K562 (cell line): Measurements from ENCODE around the gene HUNK. TPM values are rescaled to one million over a fixed set of nuclear protein-coding genes. Genes with fewer than 3 reads are reported as not detected.

Experiments used
- ATAC-seq: fragments of 200-7000 bp; cut with Tn5 transposase; 3 replicates; pipeline ENCODE4 v1.9.1; 2020; ENCODE audit warnings: moderate library complexity
- BruUV-seq: library from RNA; stranded (reverse); fragments of 400-500 nt; replicated peaks from 2 replicates; lab custom pipeline; 2021; lab: Mats Ljungman, UMichigan
- CTCF ChIA-PET: fragments of 300-600 bp; formaldehyde crosslinking; extraction: SDS; loops from one replicate; lab custom pipeline; 2021; ENCODE audit warnings: low intra/inter-chr PET ratio; lab: Yijun Ruan, JAX
- POLR2A ChIA-PET: fragments of 300-600, 350-650 bp; sonication (Branson Sonifier 250); formaldehyde crosslinking; extraction: SDS; loops from one replicate; lab custom pipeline; 2021; ENCODE audit warnings: antibody characterized with exemption, inconsistent platforms; lab: Yijun Ruan, JAX
- DNase-seq, 4 experiments: peaks; one replicate each; pipeline versions ENCODE4 v3.0.0 to v3.0.0-alpha.2; 2011 to 2018; ENCODE audit warnings: low spot score in 3 of 4, mixed read lengths in 3 of 4; ENCODE audit errors: extremely low read depth in 1 of 4
- FAIRE-seq: peaks from 2 replicates; lab custom pipeline; 2011; peaks lifted over from hg19 to GRCh38; lab: Jason Lieb, UNC
- H2AFZ ChIP-seq: 2 replicates; pipeline ENCODE4 v1.6.0; 2011; ENCODE audit warnings: low read depth, low read length, control low read depth, inconsistent platforms
- H3K27ac ChIP-seq: fragments of 200-600 bp; 3 replicates; pipeline ENCODE4 v1.8.0; 2011; ENCODE audit warnings: low read depth, mild to moderate bottlenecking, control low read depth, inconsistent platforms, low read length, moderate library complexity, mixed read lengths; ENCODE audit errors: extremely low read depth
- H3K27me3 ChIP-seq, 2 experiments: fragments of 300-600 bp in 1 of 2; 2 replicates in 1 of 2; 3 replicates in 1 of 2; pipeline versions ENCODE4 v1.6.0 to v1.8.0; 2011; ENCODE audit warnings: inconsistent platforms in 2 of 2, low read length in 2 of 2, mild to moderate bottlenecking in 1 of 2, mixed read lengths in 1 of 2, moderate library complexity in 1 of 2; ENCODE audit not compliant: control insufficient read depth in 2 of 2, insufficient read depth in 2 of 2
- H3K36me3 ChIP-seq: fragments of 300-600 bp; 3 replicates; pipeline ENCODE4 v1.8.0; 2011; ENCODE audit warnings: mild to moderate bottlenecking, low read length, inconsistent platforms; ENCODE audit not compliant: control insufficient read depth, insufficient read depth
- H3K4me1 ChIP-seq, 2 experiments: fragments of 200-600 bp in 1 of 2; replicated peaks in 1 of 2; 2 replicates in 1 of 2; 3 replicates in 1 of 2; pipeline versions ENCODE4 v1.5.1 to v1.8.0; 2011; ENCODE audit warnings: inconsistent platforms in 2 of 2, low read length in 2 of 2, mild to moderate bottlenecking in 1 of 2, mixed read lengths in 1 of 2, moderate library complexity in 1 of 2; ENCODE audit not compliant: control insufficient read depth in 2 of 2, insufficient read depth in 2 of 2
- H3K4me2 ChIP-seq: 2 replicates; pipeline ENCODE4 v1.6.1; 2011; ENCODE audit warnings: low read length, control low read depth, inconsistent platforms, mixed read lengths; ENCODE audit not compliant: insufficient read depth
- H3K4me3 ChIP-seq: fragments of 200-600 bp; sonication (generic), shearing (Covaris generic); 2 replicates; pipeline ENCODE4 v1.5.1; 2016; ENCODE audit warnings: control low read depth, inconsistent platforms
- H3K79me2 ChIP-seq: fragments of 200-600 bp; 3 replicates; pipeline ENCODE4 v1.8.0; 2011; ENCODE audit warnings: low read length, inconsistent platforms; ENCODE audit not compliant: control insufficient read depth, insufficient read depth
- H3K9ac ChIP-seq, 2 experiments: 2 replicates each; pipeline versions ENCODE4 v1.6.0 to v1.6.1; 2011; ENCODE audit warnings: low read depth in 2 of 2, low read length in 2 of 2, control low read depth in 1 of 2, inconsistent platforms in 1 of 2, mild to moderate bottlenecking in 1 of 2, mixed read lengths in 1 of 2; ENCODE audit not compliant: insufficient read depth in 1 of 2
- H3K9me1 ChIP-seq: one replicate; pipeline ENCODE4 v1.6.0; 2011; ENCODE audit warnings: inconsistent platforms, mild to moderate bottlenecking, low read length, moderate library complexity; ENCODE audit not compliant: control insufficient read depth, insufficient read depth
- H3K9me3 ChIP-seq: replicated peaks from 2 replicates; pipeline ENCODE4 v1.5.1; 2011; ENCODE audit warnings: low read depth, low read length, inconsistent platforms; ENCODE audit not compliant: control insufficient read depth, insufficient read depth
- H4K20me1 ChIP-seq: replicated peaks from 2 replicates; pipeline ENCODE4 v1.6.1; 2011; ENCODE audit warnings: low read length, inconsistent platforms, mixed read lengths; ENCODE audit not compliant: control insufficient read depth, insufficient read depth
- CCNT2 ChIP-seq: IDR thresholded peaks from 2 replicates; pipeline ENCODE4 v1.6.1; 2011; ENCODE audit warnings: borderline replicate concordance, low read depth, mild to moderate bottlenecking, moderate library complexity, mixed read lengths, low read length; ENCODE audit not compliant: insufficient read length; ENCODE audit errors: extremely low read depth
- E2F3 ChIP-seq: fragments of 250-450 bp; sonication (Bioruptor Pico); IDR thresholded peaks from 2 replicates; pipeline ENCODE4 v1.4.0; 2020; ENCODE audit warnings: mild to moderate bottlenecking
- ELF1 ChIP-seq: fragments of 200-800 bp; sonication (Bioruptor generic); IDR thresholded peaks from 2 replicates; pipeline ENCODE4 v1.6.1; 2016; ENCODE audit warnings: missing genetic modification characterization, missing compliant biosample characterization
- FOXJ3 ChIP-seq: sonication (generic); formaldehyde crosslinking; IDR thresholded peaks from 2 replicates; pipeline ENCODE4 v1.4.0; 2020; ENCODE audit warnings: mild to moderate bottlenecking, missing genetic modification reagents
- RBM14 ChIP-seq: fragments of 200-400 bp; formaldehyde crosslinking; IDR thresholded peaks from 2 replicates; pipeline ENCODE4 v1.6.1; 2018; ENCODE audit warnings: low read depth, mild to moderate bottlenecking, low read length, moderate library complexity, borderline replicate concordance; ENCODE audit not compliant: insufficient read depth
- SRSF9 ChIP-seq: fragments of 200-400 bp; formaldehyde crosslinking; IDR thresholded peaks from 2 replicates; pipeline ENCODE4 v1.6.1; 2017; ENCODE audit warnings: low read depth, low read length, borderline replicate concordance
- TEAD2 ChIP-seq: fragments of 450-650 bp; IDR thresholded peaks from 2 replicates; pipeline ENCODE4 v1.6.1; 2016; ENCODE audit warnings: missing genetic modification characterization, control low read depth, missing compliant biosample characterization
- ZFP36 ChIP-seq: fragments of 150-350 bp; IDR thresholded peaks from 2 replicates; pipeline ENCODE4 v1.6.1; 2018; ENCODE audit warnings: low read length, low read depth; ENCODE audit not compliant: partially characterized antibody
- ZFPM2 ChIP-seq: fragments of 250-450 bp; sonication (Bioruptor Pico); IDR thresholded peaks from 2 replicates; pipeline ENCODE4 v1.5.1; 2022; ENCODE audit warnings: mild to moderate bottlenecking
- WGBS: fragments of 100-300 bp; shearing (Covaris generic); methylation state at CpG from one replicate; pipeline ENCODE4 v1.1.6; 2016; ENCODE audit warnings: low coverage, mixed read lengths; ENCODE audit not compliant: insufficient coverage; ENCODE audit errors: missing lambda C conversion rate; 5-methylcytosine and 5-hydroxymethylcytosine counted together
- in situ Hi-C: fragments of 300-500 bp; cut with MboI; formaldehyde crosslinking; loops from 4 replicates; pipeline ENCODE4 v1.15.0; 2018; ENCODE audit warnings: inconsistent platforms, mixed read lengths
- intact Hi-C: fragments of 100-400 bp; cut with micrococcal nuclease; formaldehyde crosslinking; loops from 2 replicates; pipeline ENCODE4 v1.14.2; 2022
- polyA plus RNA-seq, 8 experiments: library from polyadenylated mRNA; depleted of rRNA in 4 of 8; stranded (reverse) in 5 of 8; unstranded in 3 of 8; fragments of >200 nt; fragmentation: Nextera tagmentation in 2 of 8; fragmentation: Illumina TruSeq in 1 of 8; extraction: Ambion mirVana in 2 of 8; extraction: Trizol in 1 of 8; gene quantifications; 2 replicates each; pipeline versions ENCODE4 v1.2.1 to v1.2.3, GENCODE V29; 2011 to 2014; ENCODE audit warnings: inconsistent platforms in 1 of 8, missing spikeins in 1 of 8
- total RNA-seq, 7 experiments: library from RNA; depleted of rRNA in 6 of 7; stranded (reverse); fragments of >200 nt in 6 of 7; fragmentation: Illumina TruSeq in 2 of 7; extraction: Trizol in 2 of 7; gene quantifications; 2 replicates each; pipeline versions ENCODE4 v1.2.1 to v1.2.3, GENCODE V29; 2011 to 2021; ENCODE audit warnings: low replicate concordance in 1 of 7

Gene HUNK
- total and polyA plus RNA-seq, 9 of the 15 experiments (the other 6 are each of a cell fraction or from before 2014, with no cell fraction given) = not detected

DNA sequence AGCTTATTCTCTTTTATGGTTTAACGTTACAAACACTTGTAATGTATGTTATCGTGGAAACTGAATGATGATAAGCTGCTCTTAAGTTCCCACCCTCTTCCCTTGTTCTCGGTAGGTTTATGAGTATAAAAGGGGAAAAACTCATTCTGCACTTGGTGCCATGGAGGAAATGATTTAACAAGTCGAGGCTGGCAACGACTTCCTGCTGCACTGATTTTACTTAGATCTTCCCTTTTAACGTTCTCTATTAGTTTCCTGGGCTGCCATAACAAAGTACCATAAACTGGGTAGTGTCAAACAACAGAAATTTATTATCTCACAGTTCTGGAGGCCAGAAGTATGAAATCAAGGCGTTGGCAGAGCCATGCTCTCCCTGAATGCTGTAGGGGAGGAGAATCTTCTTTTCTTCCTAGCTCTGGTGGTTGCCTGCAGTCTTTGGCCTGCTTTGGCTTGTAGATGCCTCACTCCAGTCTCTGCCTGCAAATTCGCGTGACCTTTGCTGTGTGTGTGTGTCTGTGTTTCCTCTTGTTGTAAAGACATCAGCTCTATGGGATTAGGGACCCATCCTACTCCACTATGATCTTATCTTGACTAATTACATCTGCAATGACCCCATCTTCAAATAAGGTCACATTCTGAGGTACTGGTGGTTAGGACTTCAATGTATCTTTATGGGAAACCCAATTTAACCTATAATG, 26.3 kb downstream of the HUNK start (continued):
- TF ChIP-seq RBM14 = no peak
- no peak for TF ChIP-seq TEAD2
- TF ChIP-seq FOXJ3 (CRISPR knock-in tag) = no peak
- no peak for TF ChIP-seq SRSF9
- no peak for TF ChIP-seq ZFPM2 (CRISPR knock-in tag)
- no peak for TF ChIP-seq ZFP36

GRCh38 chr21:31900121-31900895, 27.5 kb downstream of the HUNK start:
- Histone ChIP-seq H3K9me3 (no peaks in the 10 kb centered on the region), H2AFZ (no peak overlapping the region), H3K9me1 (no peaks in the 10 kb centered on the region), H3K4me3 (no peak overlapping the region), H3K4me1 (no peaks in the 10 kb centered on the region), H3K27me3 (peaks cover 18 to 39% of the 10 kb centered on the region in 2 experiments; a peak in 4 of 5 replicates), H3K4me2 (no peak overlapping the region), H3K9ac (no peak overlapping the region), H3K27ac (no peak overlapping the region), H3K36me3 (no peaks in the 10 kb centered on the region), H3K79me2 (no peaks in the 10 kb centered on the region), H4K20me1 (no peaks in the 10 kb centered on the region)
- WGBS = under 1% methylated on average over 15 of the region's 15 CpGs
- no peak for FAIRE-seq
- no peak for ATAC-seq
- POLR2A ChIA-PET = interaction anchor here (0.6 to 1.2 kb wide), 3 partner anchors 13 to 323 kb away, joined by 3 to 4 read pairs (median 4); no protein-coding TSS in a partner anchor
- CTCF ChIA-PET = no interaction called here
- no TSS peak for BruUV-seq
- in situ Hi-C loops = no loop called here
- intact Hi-C loops = loop anchor here (10.0 kb wide), 1 partner anchor 64 kb away; no protein-coding TSS in a partner anchor
- DNase-seq = no peak
- TF ChIP-seq CCNT2 (no peak), ELF1 (no peak), E2F3 (no peak)
